Thyroid gland (tissue), 4 donors: ENCODE measurements around the gene SPON1. TPM values are rescaled to one million over a fixed set of nuclear protein-coding genes. Genes with fewer than 3 reads are reported as not detected.
"Not testable (repeated sequence)": the region's sequence is repeated elsewhere in the genome, so short reads cannot be mapped to it uniquely, and the experiment has no call there.

ENCODE experiments used
- DNase-seq, 2 donors: peaks; one replicate each; pipeline ENCODE4 v3.0.0-alpha.2; 2019
- H3K27ac ChIP-seq, 3 donors: fragments of 200-600 bp; sonication (generic); 1 replicate in 2 of 3; 2 replicates in 1 of 3; pipeline ENCODE4 v1.5.1; 2016 to 2019; ENCODE audit warnings: mild to moderate bottlenecking in 1 of 3, moderate library complexity in 1 of 3
- H3K27me3 ChIP-seq: fragments of 200-600 bp; sonication (generic); one replicate; pipeline ENCODE4 v1.5.1; 2019
- H3K36me3 ChIP-seq, 2 donors: fragments of 200-600 bp; sonication (generic); one replicate each; pipeline ENCODE4 v1.5.1; 2016 to 2019
- H3K4me1 ChIP-seq, 2 donors: fragments of 200-600 bp; sonication (generic); one replicate each; pipeline ENCODE4 v1.5.1; 2017 to 2019
- H3K4me3 ChIP-seq, 3 donors: fragments of 200-600 bp; sonication (generic); replicated peaks in 1 of 3; 1 replicate in 2 of 3; 2 replicates in 1 of 3; pipeline ENCODE4 v1.5.1; 2016; ENCODE audit warnings: mild to moderate bottlenecking in 1 of 3
- H3K9me3 ChIP-seq: fragments of 200-600 bp; sonication (generic); one replicate; pipeline ENCODE4 v1.5.1; 2017
- POLR2A ChIP-seq, 2 donors: fragments of 450-650 bp; IDR thresholded peaks; one replicate each; pipeline ENCODE4 v1.6.1; 2017; ENCODE audit warnings: antibody characterized with exemption in 2 of 2, mild to moderate bottlenecking in 2 of 2, moderate library complexity in 1 of 2
- WGBS, 2 donors: methylation state at CpG; one replicate each; pipeline ENCODE4 v1.1.5; 2017; 5-methylcytosine and 5-hydroxymethylcytosine counted together
- intact Hi-C: fragments of 100-400 bp; cut with DNase I; formaldehyde crosslinking; loops from one replicate; pipeline ENCODE4 v1.15.1; 2023
- total RNA-seq, 4 donors: library from RNA; depleted of rRNA; stranded (reverse); fragments of >200 nt; gene quantifications; one replicate each; pipeline ENCODE4 v1.2.3, GENCODE V29; 2016
- TF ChIP-seq, protein P1 (sequence below), 6 experiments: fragments of 200-600 bp in 3 of 6; fragments of 450-650 bp in 3 of 6; sonication (generic) in 3 of 6; IDR thresholded peaks; one replicate each; pipeline ENCODE4 v1.5.1; 2016 to 2019; ENCODE audit warnings: antibody characterized with exemption in 6 of 6, mild to moderate bottlenecking in 2 of 6, inconsistent platforms in 1 of 6, moderate library complexity in 1 of 6

The SPON1 gene
- total RNA-seq, 4 donors from 2014 or later, result 7.3 to 14.9 (median 10.9) TPM

DNA sequence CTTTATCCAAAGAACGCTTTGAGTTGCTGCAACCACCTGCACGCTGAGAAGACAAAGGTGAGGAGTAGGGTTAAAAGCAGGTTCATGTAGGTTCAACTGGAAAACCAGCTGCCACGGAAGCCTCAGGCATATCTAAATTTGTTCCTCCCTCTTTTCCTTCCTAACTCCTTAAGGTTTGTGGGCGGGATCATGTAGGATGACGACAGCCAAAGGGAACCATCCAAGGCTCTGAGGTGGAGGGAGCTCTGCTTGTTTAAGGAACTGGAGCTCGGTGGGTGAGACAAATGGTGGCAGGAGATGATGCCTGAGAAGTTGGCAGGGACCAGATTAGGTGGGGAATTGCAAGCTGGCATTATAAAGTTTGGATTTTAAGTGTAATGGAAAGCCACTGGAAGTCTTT lies 60.3 kb downstream of the SPON1 start:
- TF ChIP-seq POLR2A (IDR thresholded peaks at IDR 0.05), result no peak
- TF ChIP-seq, protein P1, sequence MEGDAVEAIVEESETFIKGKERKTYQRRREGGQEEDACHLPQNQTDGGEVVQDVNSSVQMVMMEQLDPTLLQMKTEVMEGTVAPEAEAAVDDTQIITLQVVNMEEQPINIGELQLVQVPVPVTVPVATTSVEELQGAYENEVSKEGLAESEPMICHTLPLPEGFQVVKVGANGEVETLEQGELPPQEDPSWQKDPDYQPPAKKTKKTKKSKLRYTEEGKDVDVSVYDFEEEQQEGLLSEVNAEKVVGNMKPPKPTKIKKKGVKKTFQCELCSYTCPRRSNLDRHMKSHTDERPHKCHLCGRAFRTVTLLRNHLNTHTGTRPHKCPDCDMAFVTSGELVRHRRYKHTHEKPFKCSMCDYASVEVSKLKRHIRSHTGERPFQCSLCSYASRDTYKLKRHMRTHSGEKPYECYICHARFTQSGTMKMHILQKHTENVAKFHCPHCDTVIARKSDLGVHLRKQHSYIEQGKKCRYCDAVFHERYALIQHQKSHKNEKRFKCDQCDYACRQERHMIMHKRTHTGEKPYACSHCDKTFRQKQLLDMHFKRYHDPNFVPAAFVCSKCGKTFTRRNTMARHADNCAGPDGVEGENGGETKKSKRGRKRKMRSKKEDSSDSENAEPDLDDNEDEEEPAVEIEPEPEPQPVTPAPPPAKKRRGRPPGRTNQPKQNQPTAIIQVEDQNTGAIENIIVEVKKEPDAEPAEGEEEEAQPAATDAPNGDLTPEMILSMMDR (IDR thresholded peaks at IDR 0.05), result no peak
- no peaks in the 10 kb centered on the region for H3K36me3 ChIP-seq
- no peak overlapping the region for H3K27ac ChIP-seq
- H3K4me3 ChIP-seq, result no peak overlapping the region
- H3K27me3 ChIP-seq, result no peaks in the 10 kb centered on the region
- WGBS, 2 donors, result 68 to 82% methylated on average over 6 of the region's 6 CpGs
- no peaks in the 10 kb centered on the region for H3K4me1 ChIP-seq
- H3K9me3 ChIP-seq, result no peaks in the 10 kb centered on the region
- intact Hi-C loops, result no loop called here
- DNase-seq, result no peak

GRCh38 chr11:14026961-14027360 lies 64.4 kb downstream of the SPON1 start:
- Histone ChIP-seq H3K36me3 (no peaks in the 10 kb centered on the region), H3K27me3 (no peaks in the 10 kb centered on the region), H3K4me3 (no peak overlapping the region), H3K27ac (no peak overlapping the region), H3K9me3 (no peaks in the 10 kb centered on the region), H3K4me1 (peaks cover 14 to 20% of the 10 kb centered on the region in 2 donors)
- DNase-seq, result no peak
- 34 to 68% methylated on average over 6 of the region's 6 CpGs for WGBS, 2 donors
- TF ChIP-seq, protein P1 (IDR thresholded peaks at IDR 0.05), result no peak
- no peak for TF ChIP-seq POLR2A (IDR thresholded peaks at IDR 0.05)
- intact Hi-C loops, result no loop called here

GRCh38 chr11:14027525-14027924 lies 65.0 kb downstream of the SPON1 start:
- no peak for DNase-seq
- intact Hi-C loops, result no loop called here
- 92 to 96% methylated on average over 1 of the region's 1 CpG for WGBS, 2 donors
- Histone ChIP-seq H3K4me1 (peaks cover 14 to 20% of the 10 kb centered on the region in 2 donors), H3K9me3 (no peaks in the 10 kb centered on the region), H3K4me3 (no peak overlapping the region), H3K27me3 (no peaks in the 10 kb centered on the region), H3K27ac (no peak overlapping the region), H3K36me3 (no peaks in the 10 kb centered on the region)
- TF ChIP-seq, protein P1 (IDR thresholded peaks at IDR 0.05), result no peak
- no peak for TF ChIP-seq POLR2A (IDR thresholded peaks at IDR 0.05)

- intact Hi-C loops, result no loop called here
- peak in 1 of 2 donors; percentile 10 for DNase-seq
- H3K9me3 ChIP-seq, result no peaks in the 10 kb centered on the region
- H3K36me3 ChIP-seq, result no peaks in the 10 kb centered on the region
- TF ChIP-seq POLR2A (IDR thresholded peaks at IDR 0.05), result no peak
- TF ChIP-seq, protein P1 (IDR thresholded peaks at IDR 0.05), result no peak
- 42 to 43% methylated on average over 4 of the region's 4 CpGs for WGBS, 2 donors
- no peak overlapping the region for H3K4me3 ChIP-seq
- H3K27me3 ChIP-seq, result no peaks in the 10 kb centered on the region
- peak overlapping the region in 2 of 3 donors; percentile 31 to 60 for H3K27ac ChIP-seq
- peaks cover 14 to 20% of the 10 kb centered on the region in 2 donors for H3K4me1 ChIP-seq
These were observed 66.9 kb downstream of the SPON1 start for GRCh38 chr11:14029440-14029839.

- intact Hi-C loops, result no loop called here
- no peak overlapping the region for H3K4me3 ChIP-seq
- peak overlapping the region; percentile 20 to 60 (median 31) for H3K27ac ChIP-seq
- peak; percentile 92 to 97 for DNase-seq
- TF ChIP-seq, protein P1 (IDR thresholded peaks at IDR 0.05), result no peak
- no peak for TF ChIP-seq POLR2A (IDR thresholded peaks at IDR 0.05)
- H3K4me1 ChIP-seq, result peaks cover 14 to 20% of the 10 kb centered on the region in 2 donors
- 31 to 34% methylated on average over 13 of the region's 13 CpGs for WGBS, 2 donors
- H3K27me3 ChIP-seq, result no peaks in the 10 kb centered on the region
- H3K9me3 ChIP-seq, result no peaks in the 10 kb centered on the region
- no peaks in the 10 kb centered on the region for H3K36me3 ChIP-seq
These were observed 67.7 kb downstream of the SPON1 start for GRCh38 chr11:14029971-14030920.

- H3K27me3 ChIP-seq, H3K4me3 ChIP-seq, H3K4me1 ChIP-seq, H3K9me3 ChIP-seq, H3K36me3 ChIP-seq, H3K27ac ChIP-seq, DNase-seq, intact Hi-C loops: not testable (repeated sequence)
- 88 to 92% methylated on average over 2 of the region's 2 CpGs for WGBS, 2 donors
These were observed 73.0 kb downstream of the SPON1 start for GRCh38 chr11:14035526-14035925.
